Mesendoderm (in vitro differentiated cells): ENCODE results near the gene SHC3.

Source experiments
- DNase-seq: peaks from one replicate; pipeline ENCODE4 v3.0.0; 2013
- H2AK5ac ChIP-seq: 2 replicates; pipeline ENCODE4 v1.6.1; 2013; ENCODE audit warnings: low read length, inconsistent platforms
- H2BK120ac ChIP-seq: 2 replicates; pipeline ENCODE4 v1.6.1; 2013; ENCODE audit warnings: low read depth, mild to moderate bottlenecking, low read length, moderate library complexity, mixed read lengths
- H2BK15ac ChIP-seq: replicated peaks from 2 replicates; pipeline ENCODE4 v1.6.1; 2013; ENCODE audit warnings: low read depth, mild to moderate bottlenecking, moderate library complexity
- H2BK5ac ChIP-seq: 2 replicates; pipeline ENCODE4 v1.6.1; 2013; ENCODE audit warnings: low read length, inconsistent platforms
- H3K18ac ChIP-seq: 2 replicates; pipeline ENCODE4 v1.6.1; 2013; ENCODE audit warnings: mild to moderate bottlenecking, low read length, mixed read lengths
- H3K23ac ChIP-seq: one replicate; pipeline ENCODE4 v1.6.1; 2013; ENCODE audit warnings: low read length
- H3K27ac ChIP-seq: 2 replicates; pipeline ENCODE4 v1.5.1; 2013; ENCODE audit warnings: low read depth, mild to moderate bottlenecking, inconsistent platforms, low read length, moderate library complexity
- H3K27me3 ChIP-seq: 2 replicates; pipeline ENCODE4 v1.6.1; 2013; ENCODE audit warnings: low read length, control low read depth, mild to moderate bottlenecking, inconsistent platforms; ENCODE audit not compliant: insufficient read depth, poor library complexity
- H3K36me3 ChIP-seq: 2 replicates; pipeline ENCODE4 v1.6.1; 2013; ENCODE audit warnings: low read length, inconsistent platforms; ENCODE audit not compliant: control insufficient read depth, insufficient read depth
- H3K4ac ChIP-seq: one replicate; pipeline ENCODE4 v1.6.1; 2013; ENCODE audit warnings: low read depth, mild to moderate bottlenecking, low read length, moderate library complexity
- H3K4me1 ChIP-seq: 2 replicates; pipeline ENCODE4 v1.6.1; 2013; ENCODE audit warnings: low read depth, low read length, inconsistent platforms; ENCODE audit not compliant: control insufficient read depth
- H3K4me2 ChIP-seq: 2 replicates; pipeline ENCODE4 v1.6.1; 2013; ENCODE audit warnings: low read length
- H3K4me3 ChIP-seq: 2 replicates; pipeline ENCODE4 v1.5.1; 2013; ENCODE audit warnings: mild to moderate bottlenecking, low read length
- H3K56ac ChIP-seq: one replicate; pipeline ENCODE4 v1.6.1; 2013; ENCODE audit warnings: low read length
- H3K79me1 ChIP-seq: 2 replicates; pipeline ENCODE4 v1.6.1; 2013; ENCODE audit warnings: low read length, inconsistent platforms
- H3K79me2 ChIP-seq: 2 replicates; pipeline ENCODE4 v1.6.1; 2013; ENCODE audit warnings: mild to moderate bottlenecking, low read length; ENCODE audit not compliant: control insufficient read depth, insufficient read depth
- H3K9ac ChIP-seq: 2 replicates; pipeline ENCODE4 v1.6.1; 2013; ENCODE audit warnings: low read length, inconsistent platforms
- H4K5ac ChIP-seq: one replicate; pipeline ENCODE4 v1.6.1; 2013; ENCODE audit warnings: low read length
- H4K8ac ChIP-seq: one replicate; pipeline ENCODE4 v1.6.1; 2013; ENCODE audit warnings: low read depth, mild to moderate bottlenecking, control low read depth, low read length, moderate library complexity
- WGBS: extraction: QIAGEN DNeasy Blood & Tissue Kit; methylation state at CpG from one replicate; pipeline ENCODE4 v1.1.7; 2013; ENCODE audit warnings: low lambda C conversion rate, missing lambda C conversion rate; ENCODE audit not compliant: insufficient coverage; ENCODE audit errors: extremely low coverage; 5-methylcytosine and 5-hydroxymethylcytosine counted together

The SHC3 gene

DNA sequence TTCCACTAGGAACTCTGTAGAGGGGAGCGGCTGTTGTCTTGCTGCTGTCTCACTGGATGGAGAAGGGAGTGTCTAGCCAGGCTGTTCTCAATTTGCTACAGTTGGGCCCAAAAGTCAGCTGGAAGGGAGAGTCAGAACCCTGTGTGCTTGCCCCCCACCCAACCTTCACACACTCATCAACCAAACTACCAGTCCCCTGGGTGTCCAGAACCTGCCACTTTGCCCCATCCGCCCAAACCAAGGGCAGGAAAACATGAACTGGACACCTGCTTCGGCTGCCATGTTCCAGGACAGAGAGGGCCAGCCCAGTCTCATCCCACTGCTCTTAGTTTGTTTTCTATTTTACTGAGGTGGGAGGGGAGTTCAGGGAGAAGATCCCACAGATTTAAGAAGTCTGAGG, 105.2 kb downstream of the SHC3 start:
- no peak overlapping the region for H3K18ac ChIP-seq
- no peak overlapping the region for H3K4me2 ChIP-seq
- no peak for DNase-seq
- no CpG with 5 or more reads among the region's 3 CpGs for WGBS
- no peak overlapping the region for H2BK15ac ChIP-seq
- no peak overlapping the region for H3K4me3 ChIP-seq
- H4K5ac ChIP-seq, result no peak overlapping the region
- H3K27me3 ChIP-seq, result no peaks in the 10 kb centered on the region
- no peak overlapping the region for H2BK120ac ChIP-seq
- no peak overlapping the region for H2AK5ac ChIP-seq
- H3K23ac ChIP-seq, result no peak overlapping the region
- no peak overlapping the region for H3K4ac ChIP-seq
- no peaks in the 10 kb centered on the region for H3K36me3 ChIP-seq
- H3K4me1 ChIP-seq, result no peaks in the 10 kb centered on the region
- no peak overlapping the region for H3K27ac ChIP-seq
- H3K79me2 ChIP-seq, result no peaks in the 10 kb centered on the region
- H2BK5ac ChIP-seq, result no peak overlapping the region
- no peak overlapping the region for H3K9ac ChIP-seq
- H3K79me1 ChIP-seq, result no peaks in the 10 kb centered on the region
- H3K56ac ChIP-seq, result no peak overlapping the region
- H4K8ac ChIP-seq, result no peak overlapping the region

DNA sequence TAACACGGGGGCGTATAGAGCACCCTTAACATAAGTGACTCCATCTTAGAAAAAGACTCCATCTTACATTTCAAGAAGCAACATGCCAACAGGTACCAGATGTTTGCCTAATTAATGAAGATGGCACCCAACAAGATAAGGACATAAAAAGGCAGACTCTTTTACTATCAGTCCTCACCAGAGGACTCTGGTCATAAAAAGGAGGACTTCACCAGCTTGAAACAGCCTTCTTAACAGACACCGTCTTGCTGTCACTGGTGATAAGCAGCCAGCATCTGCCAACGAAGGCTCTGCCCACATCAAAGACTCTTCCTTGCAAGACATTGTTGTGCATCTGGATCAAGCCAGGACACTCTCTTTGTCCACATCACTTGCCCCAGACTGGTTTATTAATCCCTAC, 107.0 kb downstream of the SHC3 start:
- H3K56ac ChIP-seq, result no peak overlapping the region
- H2BK15ac ChIP-seq, result no peak overlapping the region
- no peak overlapping the region for H3K4ac ChIP-seq
- no peak overlapping the region for H3K18ac ChIP-seq
- H4K5ac ChIP-seq, result no peak overlapping the region
- no peaks in the 10 kb centered on the region for H3K79me1 ChIP-seq
- no peak overlapping the region for H3K9ac ChIP-seq
- DNase-seq, result no peak
- no peak overlapping the region for H2AK5ac ChIP-seq
- H3K23ac ChIP-seq, result no peak overlapping the region
- H3K4me3 ChIP-seq, result no peak overlapping the region
- H4K8ac ChIP-seq, result no peak overlapping the region
- H3K79me2 ChIP-seq, result no peaks in the 10 kb centered on the region
- H2BK5ac ChIP-seq, result no peak overlapping the region
- no peaks in the 10 kb centered on the region for H3K4me1 ChIP-seq
- whole genome bisulfite sequencing, result no CpG with 5 or more reads among the region's 4 CpGs
- H2BK120ac ChIP-seq, result no peak overlapping the region
- H3K27ac ChIP-seq, result no peak overlapping the region
- H3K36me3 ChIP-seq, result no peaks in the 10 kb centered on the region
- no peak overlapping the region for H3K4me2 ChIP-seq
- H3K27me3 ChIP-seq, result no peaks in the 10 kb centered on the region

DNA sequence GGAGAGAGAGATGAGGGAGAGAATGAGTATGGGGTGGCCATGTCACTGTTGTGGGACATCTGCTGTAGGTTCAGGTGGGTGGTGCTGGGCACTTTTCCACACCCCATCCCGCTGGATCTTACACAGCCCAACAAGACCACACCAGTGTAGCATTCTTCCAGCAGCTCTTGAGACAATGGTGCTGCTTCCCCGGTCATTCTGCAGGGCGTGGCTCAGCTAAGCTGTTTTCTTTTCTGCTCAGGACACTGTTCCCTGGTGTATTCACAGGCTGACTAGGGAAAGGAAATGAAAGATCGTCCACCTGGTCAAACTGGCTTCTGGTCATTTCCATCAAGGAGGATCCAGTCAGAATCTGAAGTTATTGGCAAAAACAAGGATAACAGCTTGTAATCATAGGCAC, 111.8 kb downstream of the SHC3 start:
- no peak overlapping the region for H2BK15ac ChIP-seq
- no peak overlapping the region for H3K56ac ChIP-seq
- DNase-seq, result no peak
- H3K4me3 ChIP-seq, result no peak overlapping the region
- no peak overlapping the region for H3K27ac ChIP-seq
- H4K8ac ChIP-seq, result no peak overlapping the region
- no peak overlapping the region for H3K9ac ChIP-seq
- no peaks in the 10 kb centered on the region for H3K79me2 ChIP-seq
- no CpG with 5 or more reads among the region's 4 CpGs for WGBS
- no peak overlapping the region for H2BK120ac ChIP-seq
- no peak overlapping the region for H4K5ac ChIP-seq
- no peak overlapping the region for H2AK5ac ChIP-seq
- H3K18ac ChIP-seq, result no peak overlapping the region
- H3K4ac ChIP-seq, result no peak overlapping the region
- no peaks in the 10 kb centered on the region for H3K4me1 ChIP-seq
- H3K27me3 ChIP-seq, result no peaks in the 10 kb centered on the region
- H3K4me2 ChIP-seq, result no peak overlapping the region
- H3K23ac ChIP-seq, result no peak overlapping the region
- no peak overlapping the region for H2BK5ac ChIP-seq
- H3K36me3 ChIP-seq, result no peaks in the 10 kb centered on the region
- H3K79me1 ChIP-seq, result no peaks in the 10 kb centered on the region

DNA sequence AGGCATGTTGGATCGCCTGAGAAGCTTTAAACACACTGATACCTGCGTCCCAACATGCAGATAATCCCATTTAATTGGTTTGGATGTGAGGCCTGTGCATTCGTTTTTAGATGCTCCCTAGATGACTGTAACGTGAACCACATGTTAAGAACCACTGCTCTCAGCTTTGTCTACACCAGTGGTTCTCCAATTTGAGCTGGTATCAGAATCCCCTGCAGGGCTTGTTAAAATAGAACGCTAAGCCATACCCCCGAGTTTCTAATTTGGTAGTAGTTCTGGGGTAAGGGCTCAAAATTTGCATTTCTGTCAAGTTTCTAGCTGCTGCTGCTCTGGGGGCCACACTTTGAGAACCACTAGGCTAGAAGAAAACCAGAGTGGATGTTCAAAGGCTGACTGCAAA, 112.7 kb downstream of the SHC3 start:
- no peaks in the 10 kb centered on the region for H3K36me3 ChIP-seq
- WGBS, result no CpG with 5 or more reads among the region's 6 CpGs

DNA sequence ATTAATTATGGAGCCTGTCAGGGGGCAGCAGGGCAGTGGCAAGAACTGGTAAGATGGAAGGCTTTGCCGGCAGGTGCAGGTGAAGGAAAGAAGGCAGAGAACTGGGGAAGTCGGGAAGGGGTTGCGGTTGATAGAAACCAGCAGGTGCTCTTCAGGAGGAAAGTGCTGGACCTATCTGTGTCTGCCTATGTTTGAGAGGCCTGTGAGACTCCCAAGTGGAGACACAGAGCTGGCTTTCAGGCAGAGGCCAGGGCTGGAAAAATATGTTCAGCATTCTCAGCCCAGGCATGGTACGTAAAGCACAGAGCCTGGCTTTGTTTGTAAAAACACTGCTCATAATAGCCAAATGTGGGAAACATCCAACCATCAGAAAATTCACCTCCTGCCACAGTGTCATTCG, 117.8 kb downstream of the SHC3 start:
- WGBS, result no CpG with 5 or more reads among the region's 5 CpGs
- Histone ChIP-seq H3K23ac (no peak overlapping the region), H3K9ac (no peak overlapping the region), H3K27me3 (no peaks in the 10 kb centered on the region), H2BK120ac (no peak overlapping the region), H3K4me2 (no peak overlapping the region), H3K79me1 (no peaks in the 10 kb centered on the region), H2BK5ac (no peak overlapping the region), H3K56ac (no peak overlapping the region), H3K4me3 (no peak overlapping the region), H2BK15ac (no peak overlapping the region), H2AK5ac (no peak overlapping the region), H3K36me3 (no peaks in the 10 kb centered on the region), H3K4me1 (no peaks in the 10 kb centered on the region), H4K8ac (no peak overlapping the region), H3K18ac (no peak overlapping the region), H3K4ac (no peak overlapping the region), H3K27ac (no peak overlapping the region), H3K79me2 (no peaks in the 10 kb centered on the region), H4K5ac (no peak overlapping the region)
- DNase-seq, result no peak

More for the DNA sequence above, 112.7 kb downstream of the SHC3 start:
- Histone ChIP-seq H2AK5ac (no peak overlapping the region), H4K5ac (no peak overlapping the region), H3K23ac (no peak overlapping the region), H2BK120ac (no peak overlapping the region), H3K79me2 (no peaks in the 10 kb centered on the region), H3K79me1 (no peaks in the 10 kb centered on the region), H2BK15ac (no peak overlapping the region), H3K18ac (no peak overlapping the region), H3K56ac (no peak overlapping the region), H3K9ac (no peak overlapping the region), H3K4me2 (no peak overlapping the region), H3K27ac (no peak overlapping the region), H3K27me3 (no peaks in the 10 kb centered on the region), H4K8ac (no peak overlapping the region), H3K4me3 (no peak overlapping the region), H2BK5ac (no peak overlapping the region), H3K4ac (no peak overlapping the region), H3K4me1 (no peaks in the 10 kb centered on the region)
- no peak for DNase-seq

DNA sequence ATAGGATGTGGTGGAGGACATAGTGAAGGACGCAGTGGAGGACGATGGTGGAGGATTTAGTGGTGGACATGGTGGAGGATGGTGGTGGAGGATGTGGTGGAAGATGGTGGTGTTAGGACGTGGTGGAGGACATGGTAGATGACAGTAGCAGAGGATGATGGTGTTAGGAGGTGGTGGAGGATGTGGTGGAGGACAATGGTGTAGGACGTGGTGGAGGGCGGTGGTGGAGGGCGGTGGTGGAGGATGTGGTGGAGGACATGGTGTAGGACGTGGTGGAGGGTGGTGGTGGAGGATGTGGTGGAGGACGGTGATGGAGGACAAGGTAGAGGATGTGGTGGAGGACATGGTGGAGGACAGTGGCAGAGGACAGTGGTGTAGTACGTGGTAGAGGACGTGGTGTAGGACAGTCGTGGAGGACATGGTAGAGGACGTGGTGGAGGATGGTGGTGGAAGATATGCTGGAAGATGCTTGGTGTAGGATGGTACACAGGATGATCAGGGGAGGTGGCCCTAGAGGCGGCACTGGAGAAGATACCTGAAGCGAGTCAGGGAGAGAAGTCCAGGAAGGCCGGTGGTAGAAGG, 118.6 kb downstream of the SHC3 start:
- Histone ChIP-seq H3K79me2 (no peaks in the 10 kb centered on the region), H3K4ac (no peak overlapping the region), H2BK15ac (no peak overlapping the region), H3K27me3 (no peaks in the 10 kb centered on the region), H4K5ac (no peak overlapping the region), H3K23ac (no peak overlapping the region), H3K4me2 (no peak overlapping the region), H2BK120ac (no peak overlapping the region), H2AK5ac (no peak overlapping the region), H4K8ac (no peak overlapping the region), H3K79me1 (no peaks in the 10 kb centered on the region), H3K27ac (no peak overlapping the region), H2BK5ac (no peak overlapping the region), H3K4me1 (no peaks in the 10 kb centered on the region), H3K4me3 (no peak overlapping the region), H3K9ac (no peak overlapping the region), H3K36me3 (no peaks in the 10 kb centered on the region), H3K56ac (no peak overlapping the region), H3K18ac (no peak overlapping the region)
- no peak for DNase-seq
- WGBS, result no CpG with 5 or more reads among the region's 15 CpGs
